GM12878 (cell line): ENCODE data around the gene ITFG1. TPM values are rescaled to one million over a fixed set of nuclear protein-coding genes. Genes with fewer than 3 reads are reported as not detected.

Source experiments
- ATAC-seq: fragments of 200-7000 bp; cut with Tn5 transposase; 3 replicates; pipeline ENCODE4 v1.9.1; 2020; ENCODE audit warnings: mild to moderate bottlenecking, moderate library complexity
- BruUV-seq: library from RNA; stranded (reverse); fragments of 400-500 nt; replicated peaks from 2 replicates; lab custom pipeline; 2021; lab: Mats Ljungman, UMichigan
- CTCF ChIA-PET: fragments of 300-600 bp; sonication (Branson Sonifier 250); formaldehyde crosslinking; extraction: SDS; loops from one replicate; lab custom pipeline; 2021; ENCODE audit warnings: inconsistent platforms; lab: Yijun Ruan, JAX
- POLR2A ChIA-PET: fragments of 350-600 bp; formaldehyde crosslinking; extraction: SDS; loops from one replicate; lab custom pipeline; 2021; ENCODE audit warnings: inconsistent platforms; lab: Charles Lee
- RAD21 ChIA-PET: fragments of 300-600 bp; sonication (Branson Sonifier 250); formaldehyde crosslinking; loops from one replicate; lab custom pipeline; 2023; ENCODE audit warnings: antibody characterized with exemption; ENCODE audit not compliant: unreplicated experiment; lab: Charles Lee
- SMC1A ChIA-PET: fragments of 300-600 bp; sonication (Branson Sonifier 250); formaldehyde crosslinking; loops from one replicate; lab custom pipeline; 2023; ENCODE audit not compliant: unreplicated experiment, uncharacterized antibody; lab: Charles Lee
- DNase-seq: peaks from one replicate; pipeline ENCODE4 v3.0.0-alpha.2; 2011; ENCODE audit warnings: low read depth, low spot score
- FAIRE-seq: peaks from 3 replicates; lab custom pipeline; 2011; peaks lifted over from hg19 to GRCh38; lab: Jason Lieb, UNC
- H2AFZ ChIP-seq: 2 replicates; pipeline ENCODE4 v1.6.0; 2011; ENCODE audit warnings: low read depth, low read length, control low read depth; ENCODE audit not compliant: control insufficient read depth
- H3K27ac ChIP-seq: 2 replicates; pipeline ENCODE4 v1.5.1; 2011; ENCODE audit warnings: control low read depth; ENCODE audit not compliant: control insufficient read depth, insufficient read depth
- H3K27me3 ChIP-seq, 2 experiments: replicated peaks in 1 of 2; 2 replicates each; pipeline versions ENCODE4 v1.6.0 to v1.6.1; 2011; ENCODE audit warnings: low read length in 1 of 2; ENCODE audit not compliant: control insufficient read depth in 2 of 2, insufficient read depth in 2 of 2
- H3K36me3 ChIP-seq, 2 experiments: 2 replicates each; pipeline ENCODE4 v1.5.1; 2011; ENCODE audit warnings: low read length in 1 of 2; ENCODE audit not compliant: control insufficient read depth in 2 of 2, insufficient read depth in 2 of 2
- H3K4me1 ChIP-seq: 2 replicates; pipeline ENCODE4 v1.6.1; 2011; ENCODE audit warnings: mild to moderate bottlenecking, low read length, moderate library complexity, mixed read lengths; ENCODE audit not compliant: control insufficient read depth, insufficient read depth
- H3K4me2 ChIP-seq: 2 replicates; pipeline ENCODE4 v1.6.0; 2011; ENCODE audit warnings: control low read depth; ENCODE audit not compliant: control insufficient read depth, insufficient read depth
- H3K4me3 ChIP-seq: fragments of 200-600 bp; sonication (generic); 2 replicates; pipeline ENCODE4 v1.5.1; 2016
- H3K79me2 ChIP-seq: 2 replicates; pipeline ENCODE4 v1.6.0; 2011; ENCODE audit warnings: low read length; ENCODE audit not compliant: control insufficient read depth, insufficient read depth
- H3K9ac ChIP-seq: 2 replicates; pipeline ENCODE4 v1.8.0; 2011; ENCODE audit warnings: low read length, control low read depth, mixed read lengths; ENCODE audit not compliant: control insufficient read depth, insufficient read depth
- H3K9me3 ChIP-seq: replicated peaks from 3 replicates; pipeline ENCODE4 v1.5.1; 2011; ENCODE audit warnings: mild to moderate bottlenecking, low read length; ENCODE audit not compliant: control insufficient read depth, insufficient read depth
- H4K20me1 ChIP-seq: 2 replicates; pipeline ENCODE4 v1.6.0; 2011; ENCODE audit not compliant: control insufficient read depth, insufficient read depth
- CBX5 ChIP-seq: sonication (generic); IDR thresholded peaks from 2 replicates; pipeline ENCODE4 v1.6.1; 2016; ENCODE audit warnings: low read depth, moderate library complexity, mild to moderate bottlenecking, inconsistent platforms
- GABPA ChIP-seq: IDR thresholded peaks from 2 replicates; pipeline ENCODE4 v1.6.1; 2014; ENCODE audit warnings: antibody characterized with exemption, low read depth, mild to moderate bottlenecking, inconsistent platforms
- KAT2A ChIP-seq: conservative IDR thresholded peaks from 2 replicates; pipeline ENCODE4 v1.6.1; 2011; ENCODE audit warnings: low read depth, low read length; ENCODE audit not compliant: control insufficient read depth
- MYC ChIP-seq: IDR thresholded peaks from 2 replicates; pipeline ENCODE4 v1.6.1; 2011; ENCODE audit warnings: mild to moderate bottlenecking, low read length, moderate library complexity, inconsistent platforms; ENCODE audit not compliant: insufficient read depth, insufficient replicate concordance, insufficient read length, severe bottlenecking
- PAX5 ChIP-seq: IDR thresholded peaks from 2 replicates; pipeline ENCODE4 v1.6.1; 2011; ENCODE audit warnings: low read depth, low read length, borderline replicate concordance
- ZNF207 ChIP-seq: fragments of 450-650 bp; IDR thresholded peaks from 2 replicates; pipeline ENCODE4 v1.6.1; 2014; ENCODE audit warnings: antibody characterized with exemption, mild to moderate bottlenecking, borderline replicate concordance
- WGBS: methylation state at CpG from one replicate; pipeline ENCODE4 v1.1.6; 2016; ENCODE audit warnings: low lambda C conversion rate; ENCODE audit not compliant: insufficient replicate concordance, insufficient coverage; ENCODE audit errors: missing lambda C conversion rate; 5-methylcytosine and 5-hydroxymethylcytosine counted together
- in situ Hi-C: fragments of 300-500 bp; cut with MboI; formaldehyde crosslinking; loops from 9 replicates; pipeline ENCODE4 v1.14.3; 2018; ENCODE audit warnings: mixed read lengths
- intact Hi-C: fragments of 100-400 bp; cut with micrococcal nuclease; formaldehyde crosslinking; loops from one replicate; pipeline ENCODE4 v1.14.2; 2022; ENCODE audit not compliant: unreplicated experiment
- polyA plus RNA-seq, 11 experiments: library from polyadenylated mRNA; depleted of rRNA in 4 of 11; unstranded in 6 of 11; stranded (reverse) in 5 of 11; fragments of >200 nt; fragmentation: Nextera tagmentation in 4 of 11; fragmentation: Illumina TruSeq in 1 of 11; extraction: Ambion mirVana in 4 of 11; extraction: Trizol in 1 of 11; gene quantifications; 1 replicate in 1 of 11; 2 replicates in 10 of 11; pipeline versions ENCODE4 v1.2.1 to v1.2.3, GENCODE V29; 2011 to 2016; ENCODE audit warnings: inconsistent platforms in 2 of 11, missing spikeins in 2 of 11, low read depth in 1 of 11
- total RNA-seq, 4 experiments: library from RNA; depleted of rRNA in 3 of 4; stranded (reverse); fragments of >200 nt in 3 of 4; fragmentation: Illumina TruSeq in 1 of 4; extraction: Trizol in 1 of 4; gene quantifications; 2 replicates each; pipeline versions ENCODE4 v1.2.1 to v1.2.3, GENCODE V29; 2013 to 2021

Gene ITFG1
- total and polyA plus RNA-seq, 10 of the 15 experiments (the other 5 are each of a cell fraction or from before 2014, with no cell fraction given), result 9.3 to 56.3 (median 28.6) TPM

GRCh38 chr16:47311738-47312505 lies 148.9 kb downstream of the ITFG1 start:
- DNase-seq, result no peak
- no peaks in the 10 kb centered on the region for H3K79me2 ChIP-seq
- H3K36me3 ChIP-seq, result no peaks in the 10 kb centered on the region
- BruUV-seq, result no TSS peak
- H3K4me3 ChIP-seq, result no peak overlapping the region
- peaks cover 11% of the 10 kb centered on the region; the same call in 1 of the 2 replicates for H3K4me1 ChIP-seq
- no peaks in the 10 kb centered on the region for H4K20me1 ChIP-seq
- no peak for FAIRE-seq
- in situ Hi-C loops, result no loop called here
- no peak overlapping the region for H3K9ac ChIP-seq
- ChIA-PET CTCF (no interaction called here), RAD21 (interaction anchor here (0.6 to 1.4 kb wide), 5 partner anchors 11 to 291 kb away, joined by 3 to 4 read pairs (median 3); no protein-coding TSS in a partner anchor), SMC1A (interaction anchor here (0.6 to 2.1 kb wide), 9 partner anchors 9 to 268 kb away, joined by 3 to 6 read pairs (median 4); no protein-coding TSS in a partner anchor), POLR2A (no interaction called here)
- H3K4me2 ChIP-seq, result peak overlapping the region; percentile 46; the same call in 1 of the 2 replicates
- peak overlapping the region; percentile 61 for H2AFZ ChIP-seq
- no peaks in the 10 kb centered on the region for H3K27me3 ChIP-seq
- peak overlapping the region; percentile 64 for H3K27ac ChIP-seq
- ATAC-seq, result no peak
- intact Hi-C loops, result loop anchor here (10.0 kb wide), 1 partner anchor 153 kb away; the partner anchor contains the start of genes ITFG1 and PHKB
- 96% methylated on average over 8 of the region's 8 CpGs for WGBS
- TF ChIP-seq MYC (no peak), CBX5 (no peak), ZNF207 (no peak), GABPA (no peak), PAX5 (no peak), KAT2A (no peak)
- H3K9me3 ChIP-seq, result no peaks in the 10 kb centered on the region
